GM13976 (cell line): Measurements from ENCODE around the gene SLC22A23.
A peak's percentile ranks its signal among the peaks of the same experiment; 100 is the strongest.

Experiments
- DNase-seq: peaks from one replicate; pipeline ENCODE4 v3.0.0; 2012; ENCODE audit warnings: low spot score
- CTCF ChIP-seq: IDR thresholded peaks from 2 replicates; pipeline ENCODE4 v1.5.1; 2012; ENCODE audit warnings: borderline replicate concordance, mild to moderate bottlenecking; ENCODE audit not compliant: insufficient read depth; ENCODE audit errors: extremely low read depth, missing control alignments, control extremely low read depth
- in situ Hi-C: fragments of 300-500 bp; cut with MboI; formaldehyde crosslinking; loops from one replicate; pipeline ENCODE4 v1.12.0; 2022; ENCODE audit warnings: low sequenced_read_pairs, mixed read lengths, inconsistent platforms; ENCODE audit not compliant: unreplicated experiment

SLC22A23 gene

DNA sequence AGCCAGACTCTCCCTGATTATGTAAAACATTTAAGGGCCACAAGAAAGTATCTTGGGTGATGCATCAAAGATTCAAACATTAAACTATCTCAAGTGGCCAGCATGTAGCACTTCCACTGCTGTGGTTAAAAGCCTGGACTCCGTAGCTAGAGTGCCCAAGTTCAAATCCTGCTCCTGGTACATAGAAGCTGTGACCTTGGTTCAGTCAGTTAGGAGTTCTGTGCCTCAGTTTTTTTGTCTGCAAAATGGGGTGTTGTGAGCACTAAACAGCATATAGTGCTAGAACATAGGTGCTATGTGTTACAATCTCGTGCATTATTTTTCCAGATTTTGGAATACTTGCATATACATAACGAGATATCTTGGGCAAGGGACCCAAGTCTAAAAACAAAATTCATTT, 129.4 kb downstream of the SLC22A23 start:
- in situ Hi-C loops: no loop called here
- TF ChIP-seq CTCF: no peak
- DNase-seq: no peak

DNA sequence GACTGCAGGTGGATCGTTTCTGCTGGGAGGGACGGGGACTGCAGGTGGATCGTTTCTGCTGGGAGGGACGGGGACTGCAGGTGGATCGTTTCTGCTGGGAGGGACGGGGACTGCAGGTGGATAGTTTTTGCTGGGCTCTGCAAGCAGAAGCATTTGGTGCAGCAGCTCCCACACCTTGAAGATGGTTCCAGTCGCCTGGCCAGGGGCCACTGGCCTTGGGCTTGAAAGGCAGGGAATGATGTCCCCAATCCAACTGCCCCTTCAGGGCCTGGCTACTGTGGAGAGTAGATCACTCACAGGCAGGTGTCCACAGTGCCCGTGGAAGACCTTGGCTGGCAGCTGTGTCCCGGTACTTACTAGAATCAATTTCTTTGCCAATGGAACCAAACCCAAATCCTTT, 129.9 kb downstream of the SLC22A23 start:
- no peak for DNase-seq
- in situ Hi-C loops: no loop called here
- no peak for TF ChIP-seq CTCF

DNA sequence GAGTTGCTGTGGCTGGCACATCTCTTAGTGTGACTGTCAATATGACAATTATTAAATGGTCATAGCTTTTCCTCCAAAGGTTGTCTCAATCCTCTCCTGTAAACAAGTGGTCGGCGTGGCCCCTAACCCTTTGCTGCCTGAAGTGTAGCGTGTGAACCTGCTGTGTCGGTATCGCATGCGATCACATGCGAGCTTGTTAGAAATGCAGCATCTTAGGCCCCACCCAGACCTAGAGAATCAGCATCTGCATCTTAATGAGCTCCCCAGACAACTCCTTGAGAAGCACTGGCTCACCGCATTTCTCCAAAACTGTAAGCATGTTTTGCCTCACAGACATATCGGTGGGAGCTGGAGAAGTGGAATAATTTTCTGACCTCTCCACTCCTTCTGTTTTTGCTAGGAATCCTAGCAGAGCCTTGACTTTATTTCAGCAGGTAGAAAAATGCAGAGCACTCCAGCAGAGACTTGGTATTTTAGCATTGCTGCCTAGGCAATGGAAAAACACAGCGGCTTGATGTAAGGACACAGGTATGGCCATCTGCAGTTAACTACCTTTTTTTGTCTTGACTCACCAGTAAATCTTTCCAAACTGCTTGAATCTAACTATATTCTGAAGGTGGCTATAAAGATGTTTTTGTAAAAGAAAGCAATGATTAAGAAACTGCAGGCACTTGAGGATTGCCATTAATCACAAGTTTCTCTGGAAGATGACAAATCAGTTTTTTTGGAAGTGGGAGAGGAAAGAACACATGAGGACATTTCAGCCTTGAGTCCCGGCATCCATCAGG, 130.5 kb downstream of the SLC22A23 start:
- no peak for DNase-seq
- in situ Hi-C loops: no loop called here
- TF ChIP-seq CTCF: no peak

GRCh38 chr6:3325210-3325609, 131.6 kb downstream of the SLC22A23 start:
- no peak for TF ChIP-seq CTCF
- in situ Hi-C loops: no loop called here
- DNase-seq: no peak

- TF ChIP-seq CTCF: no peak
- in situ Hi-C loops: no loop called here
- DNase-seq: peak; percentile 82
These were observed 132.4 kb downstream of the SLC22A23 start for GRCh38 chr6:3324262-3324942.

- in situ Hi-C loops: no loop called here
- DNase-seq: no peak
- no peak for TF ChIP-seq CTCF
These were observed 133.1 kb downstream of the SLC22A23 start for GRCh38 chr6:3323696-3324261.
